ENCODE data around the gene MRPS30. TPM values are rescaled to one million over a fixed set of nuclear protein-coding genes. Genes with fewer than 3 reads are reported as not detected.

MRPS30 gene
- total and polyA plus RNA-seq, 3 donors from 2014 or later = 43.9 to 68.5 (median 63.9) TPM

DNA sequence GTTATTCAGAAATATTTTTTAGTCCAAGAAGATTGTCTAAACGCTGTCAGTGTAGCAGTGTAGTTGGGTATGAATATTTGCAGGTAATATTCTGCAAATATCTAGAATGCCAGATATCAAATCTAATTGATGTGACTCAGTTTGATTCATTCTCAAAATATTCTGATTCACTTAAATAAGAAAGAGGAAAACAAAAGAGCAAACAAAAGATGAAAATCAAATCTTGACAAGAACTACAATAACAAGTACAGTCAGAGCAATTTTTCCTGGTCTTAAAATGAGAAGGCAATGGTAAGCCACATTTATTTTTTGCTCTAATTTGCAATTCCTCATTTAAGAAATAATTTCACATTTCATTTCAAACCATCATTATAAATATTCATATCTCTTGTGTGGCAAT lies 36.0 kb downstream of the MRPS30 start:
- H3K27ac ChIP-seq = no peak overlapping the region
- H3K27me3 ChIP-seq = no peaks in the 10 kb centered on the region
- no peaks in the 10 kb centered on the region for H3K36me3 ChIP-seq (ENCODE audit: low read depth, missing control alignments)
- WGBS, 2 donors = 78 to 94% methylated on average over 1 of the region's 1 CpG
- intact Hi-C loops (cut with DNase I; ENCODE audit: low total_unique reads) = no loop called here
- no peaks in the 10 kb centered on the region for H3K4me1 ChIP-seq
- H3K9me3 ChIP-seq = no peaks in the 10 kb centered on the region
- no peak overlapping the region for H3K4me3 ChIP-seq
- DNase-seq = no peak
- TF ChIP-seq, protein P1, sequence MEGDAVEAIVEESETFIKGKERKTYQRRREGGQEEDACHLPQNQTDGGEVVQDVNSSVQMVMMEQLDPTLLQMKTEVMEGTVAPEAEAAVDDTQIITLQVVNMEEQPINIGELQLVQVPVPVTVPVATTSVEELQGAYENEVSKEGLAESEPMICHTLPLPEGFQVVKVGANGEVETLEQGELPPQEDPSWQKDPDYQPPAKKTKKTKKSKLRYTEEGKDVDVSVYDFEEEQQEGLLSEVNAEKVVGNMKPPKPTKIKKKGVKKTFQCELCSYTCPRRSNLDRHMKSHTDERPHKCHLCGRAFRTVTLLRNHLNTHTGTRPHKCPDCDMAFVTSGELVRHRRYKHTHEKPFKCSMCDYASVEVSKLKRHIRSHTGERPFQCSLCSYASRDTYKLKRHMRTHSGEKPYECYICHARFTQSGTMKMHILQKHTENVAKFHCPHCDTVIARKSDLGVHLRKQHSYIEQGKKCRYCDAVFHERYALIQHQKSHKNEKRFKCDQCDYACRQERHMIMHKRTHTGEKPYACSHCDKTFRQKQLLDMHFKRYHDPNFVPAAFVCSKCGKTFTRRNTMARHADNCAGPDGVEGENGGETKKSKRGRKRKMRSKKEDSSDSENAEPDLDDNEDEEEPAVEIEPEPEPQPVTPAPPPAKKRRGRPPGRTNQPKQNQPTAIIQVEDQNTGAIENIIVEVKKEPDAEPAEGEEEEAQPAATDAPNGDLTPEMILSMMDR (IDR thresholded peaks at IDR 0.05) = no peak
- no peak for TF ChIP-seq POLR2A (IDR thresholded peaks at IDR 0.05)

DNA sequence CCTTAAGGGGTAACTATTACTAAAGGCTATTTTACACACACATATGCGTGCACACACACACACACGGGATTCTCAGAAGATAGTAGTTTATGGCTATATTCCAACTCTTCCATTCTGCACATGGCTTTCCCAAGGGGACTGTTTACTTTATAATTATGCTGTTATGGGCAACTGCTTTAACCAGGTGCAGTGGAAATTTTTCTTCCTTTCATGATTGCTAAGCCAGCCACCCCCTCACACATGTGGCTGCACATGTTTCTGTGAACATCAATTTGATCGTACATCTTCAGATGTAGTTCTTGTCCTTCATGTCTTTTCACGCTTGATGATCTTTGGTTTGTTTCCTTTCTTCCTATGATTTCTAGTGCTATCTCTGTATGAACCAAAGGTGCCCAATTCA lies 37.0 kb downstream of the MRPS30 start:
- intact Hi-C loops (cut with DNase I; ENCODE audit: low total_unique reads) = no loop called here
- DNase-seq = no peak
- no peaks in the 10 kb centered on the region for H3K4me1 ChIP-seq
- H3K27me3 ChIP-seq = no peaks in the 10 kb centered on the region
- H3K4me3 ChIP-seq = no peak overlapping the region
- no peaks in the 10 kb centered on the region for H3K36me3 ChIP-seq (ENCODE audit: low read depth, missing control alignments)
- WGBS, 2 donors = 64 to 74% methylated on average over 4 of the region's 4 CpGs
- TF ChIP-seq, protein P1 (IDR thresholded peaks at IDR 0.05) = no peak
- TF ChIP-seq POLR2A (IDR thresholded peaks at IDR 0.05) = no peak
- no peaks in the 10 kb centered on the region for H3K9me3 ChIP-seq
- H3K27ac ChIP-seq = no peak overlapping the region

DNA sequence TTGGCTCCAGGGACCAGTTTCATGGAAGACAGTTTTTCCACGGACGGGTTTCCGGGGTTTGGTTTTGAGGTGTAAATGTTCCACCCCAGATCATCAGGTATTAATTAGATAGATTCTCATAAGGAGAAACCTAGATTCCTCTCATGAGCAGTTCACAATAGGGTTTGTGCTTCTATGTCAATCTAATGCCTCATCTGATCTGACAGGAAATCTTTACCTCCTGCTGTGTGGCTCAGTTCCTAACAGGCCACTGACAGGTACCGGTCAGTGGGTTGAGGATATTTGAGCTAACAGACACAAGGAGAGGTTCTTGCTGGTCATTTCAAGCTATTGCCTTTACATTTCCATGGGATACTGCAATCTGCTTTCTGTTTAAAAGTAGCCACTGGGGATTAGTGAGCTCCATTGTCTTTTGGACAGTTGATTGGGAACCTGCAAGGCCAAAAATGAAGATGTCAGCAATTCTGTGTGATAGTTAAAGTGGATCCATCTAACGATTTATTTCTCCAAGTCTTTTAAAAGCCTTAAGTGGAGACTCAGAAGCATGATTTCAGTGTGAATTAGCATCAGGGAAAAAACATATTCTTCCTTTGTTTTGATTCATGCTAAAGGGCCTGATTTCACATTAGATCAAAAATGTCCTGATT lies 38.6 kb downstream of the MRPS30 start:
- 70 to 90% methylated on average over 5 of the region's 5 CpGs for WGBS, 2 donors
- intact Hi-C loops (cut with DNase I; ENCODE audit: low total_unique reads) = no loop called here

DNA sequence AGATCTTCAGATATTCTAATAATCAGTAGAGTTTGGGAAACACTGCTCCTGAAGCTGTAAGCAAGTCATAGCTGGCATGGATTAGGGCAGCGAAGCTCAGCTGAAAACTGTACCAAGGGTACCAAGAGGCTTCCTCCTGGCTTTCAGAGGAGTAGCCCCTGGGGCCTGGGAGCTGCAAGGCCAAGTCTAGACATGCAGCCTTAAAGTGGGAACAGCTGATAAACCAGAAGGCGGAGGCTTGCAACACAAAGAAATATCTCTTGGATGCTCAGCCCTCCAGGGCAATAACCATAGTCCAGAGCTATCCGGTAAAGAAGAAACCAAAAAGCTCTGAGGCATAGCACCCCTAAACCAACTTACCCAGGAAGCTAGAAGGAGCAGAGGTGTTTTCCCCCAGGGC lies 51.5 kb downstream of the MRPS30 start:
- intact Hi-C loops (cut with DNase I; ENCODE audit: low total_unique reads) = no loop called here
- TF ChIP-seq, protein P1 (IDR thresholded peaks at IDR 0.05) = no peak
- TF ChIP-seq POLR2A (IDR thresholded peaks at IDR 0.05) = no peak
- Histone ChIP-seq H3K27ac (no peak overlapping the region), H3K9me3 (no peaks in the 10 kb centered on the region), H3K27me3 (no peaks in the 10 kb centered on the region), H3K36me3 (ENCODE audit: low read depth, missing control alignments) (no peaks in the 10 kb centered on the region), H3K4me3 (no peak overlapping the region), H3K4me1 (no peaks in the 10 kb centered on the region)
- DNase-seq = no peak
- 73 to 86% methylated on average over 3 of the region's 3 CpGs for WGBS, 2 donors

More for the DNA sequence above, 38.6 kb downstream of the MRPS30 start:
- DNase-seq = no peak
- no peaks in the 10 kb centered on the region for H3K27me3 ChIP-seq
- no peaks in the 10 kb centered on the region for H3K9me3 ChIP-seq
- no peak overlapping the region for H3K27ac ChIP-seq
- H3K36me3 ChIP-seq (ENCODE audit: low read depth, missing control alignments) = no peaks in the 10 kb centered on the region
- H3K4me1 ChIP-seq = no peaks in the 10 kb centered on the region
- TF ChIP-seq POLR2A (IDR thresholded peaks at IDR 0.05) = no peak
- TF ChIP-seq, protein P1 (IDR thresholded peaks at IDR 0.05) = no peak
- no peak overlapping the region for H3K4me3 ChIP-seq

DNA sequence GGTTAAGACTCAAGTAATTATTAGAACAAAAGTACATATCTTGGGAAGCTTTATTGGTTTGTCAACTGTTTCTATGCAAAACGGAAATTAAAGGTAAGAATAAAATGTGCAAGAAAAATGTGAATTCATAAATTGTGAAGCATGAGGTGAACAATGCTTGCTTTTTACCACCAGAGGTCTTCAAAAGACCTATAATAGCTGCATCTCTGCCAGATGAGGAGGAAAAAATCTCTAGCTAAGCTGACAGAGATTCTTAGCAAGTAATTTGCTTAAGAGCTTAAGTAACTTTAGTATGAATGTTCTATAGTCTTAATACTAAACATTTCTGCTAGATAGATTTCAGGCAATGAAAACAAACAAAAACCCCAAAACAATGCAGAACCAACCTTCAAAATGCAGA lies 54.1 kb downstream of the MRPS30 start:
- Histone ChIP-seq H3K9me3 (no peaks in the 10 kb centered on the region), H3K4me3 (no peak overlapping the region), H3K27ac (no peak overlapping the region), H3K36me3 (ENCODE audit: low read depth, missing control alignments) (no peaks in the 10 kb centered on the region), H3K4me1 (no peaks in the 10 kb centered on the region), H3K27me3 (no peaks in the 10 kb centered on the region)
- DNase-seq = no peak
- 58 to 61% methylated on average over 1 of the region's 1 CpG for WGBS, 2 donors
- intact Hi-C loops (cut with DNase I; ENCODE audit: low total_unique reads) = no loop called here
- TF ChIP-seq, protein P1 (IDR thresholded peaks at IDR 0.05) = no peak

All from testis (tissue), 3 donors.